Ishikawa (cell line): ENCODE data around the gene TBL1X.

ENCODE experiments used
- CEBPB ChIP-seq: IDR thresholded peaks from 2 replicates; pipeline ENCODE4 v1.6.1; 2012
- CREB1 ChIP-seq: IDR thresholded peaks from 2 replicates; pipeline ENCODE4 v1.6.1; 2012; ENCODE audit warnings: low read depth
- EGR1 ChIP-seq: IDR thresholded peaks from 2 replicates; pipeline ENCODE4 v1.6.1; 2012
- EP300 ChIP-seq: IDR thresholded peaks from 2 replicates; pipeline ENCODE4 v1.6.1; 2012; ENCODE audit warnings: borderline replicate concordance
- NFIC ChIP-seq: IDR thresholded peaks from 2 replicates; pipeline ENCODE4 v1.6.1; 2012
- RAD21 ChIP-seq: IDR thresholded peaks from 2 replicates; pipeline ENCODE4 v1.6.1; 2012; ENCODE audit warnings: low read depth
- TAF1 ChIP-seq: IDR thresholded peaks from 2 replicates; pipeline ENCODE4 v1.6.1; 2012; ENCODE audit warnings: low read depth, mild to moderate bottlenecking
- TEAD4 ChIP-seq: IDR thresholded peaks from 2 replicates; pipeline ENCODE4 v1.6.1; 2012
- YY1 ChIP-seq: IDR thresholded peaks from 2 replicates; pipeline ENCODE4 v1.6.1; 2012; ENCODE audit warnings: low read depth
- ZBTB7A ChIP-seq: IDR thresholded peaks from 2 replicates; pipeline ENCODE4 v1.6.1; 2012; ENCODE audit warnings: low read depth
- TF ChIP-seq, protein P1 (sequence below): IDR thresholded peaks from 2 replicates; pipeline ENCODE4 v1.6.1; 2012
- TF ChIP-seq, protein P2 (sequence below): IDR thresholded peaks from 2 replicates; pipeline ENCODE4 v1.6.1; 2012; ENCODE audit warnings: low read depth, mild to moderate bottlenecking
- TF ChIP-seq, protein P3 (sequence below): IDR thresholded peaks from 2 replicates; pipeline ENCODE4 v1.6.1; 2012

DNA sequence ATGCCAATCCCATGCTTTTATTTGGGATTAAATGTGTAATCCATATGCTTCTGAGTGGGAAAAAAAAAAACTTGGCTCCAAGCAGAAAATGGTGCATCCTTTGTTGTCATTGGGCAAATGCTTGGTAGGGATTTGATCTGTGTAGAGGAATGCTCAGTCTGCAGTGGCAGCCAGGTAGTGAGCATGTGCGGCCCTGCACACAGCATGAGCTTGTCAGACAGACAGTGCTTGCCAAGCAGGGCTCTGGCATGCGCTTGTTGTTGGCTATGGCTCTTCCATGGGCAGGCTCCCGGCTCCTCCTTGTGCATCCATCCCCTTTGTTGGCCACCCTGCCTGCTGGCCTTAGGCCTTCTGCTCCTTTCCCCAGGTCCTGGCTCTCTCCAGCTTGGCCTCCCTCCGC lies 170.5 kb downstream of the TBL1X start:
- TF ChIP-seq, protein P1, sequence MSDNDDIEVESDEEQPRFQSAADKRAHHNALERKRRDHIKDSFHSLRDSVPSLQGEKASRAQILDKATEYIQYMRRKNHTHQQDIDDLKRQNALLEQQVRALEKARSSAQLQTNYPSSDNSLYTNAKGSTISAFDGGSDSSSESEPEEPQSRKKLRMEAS, result no peak
- TF ChIP-seq EP300 (no peak), CEBPB (no peak), RAD21 (no peak), TEAD4 (no peak), TAF1 (no peak), CREB1 (no peak), ZBTB7A (no peak), NFIC (no peak), EGR1 (no peak), YY1 (no peak)
- TF ChIP-seq, protein P2, sequence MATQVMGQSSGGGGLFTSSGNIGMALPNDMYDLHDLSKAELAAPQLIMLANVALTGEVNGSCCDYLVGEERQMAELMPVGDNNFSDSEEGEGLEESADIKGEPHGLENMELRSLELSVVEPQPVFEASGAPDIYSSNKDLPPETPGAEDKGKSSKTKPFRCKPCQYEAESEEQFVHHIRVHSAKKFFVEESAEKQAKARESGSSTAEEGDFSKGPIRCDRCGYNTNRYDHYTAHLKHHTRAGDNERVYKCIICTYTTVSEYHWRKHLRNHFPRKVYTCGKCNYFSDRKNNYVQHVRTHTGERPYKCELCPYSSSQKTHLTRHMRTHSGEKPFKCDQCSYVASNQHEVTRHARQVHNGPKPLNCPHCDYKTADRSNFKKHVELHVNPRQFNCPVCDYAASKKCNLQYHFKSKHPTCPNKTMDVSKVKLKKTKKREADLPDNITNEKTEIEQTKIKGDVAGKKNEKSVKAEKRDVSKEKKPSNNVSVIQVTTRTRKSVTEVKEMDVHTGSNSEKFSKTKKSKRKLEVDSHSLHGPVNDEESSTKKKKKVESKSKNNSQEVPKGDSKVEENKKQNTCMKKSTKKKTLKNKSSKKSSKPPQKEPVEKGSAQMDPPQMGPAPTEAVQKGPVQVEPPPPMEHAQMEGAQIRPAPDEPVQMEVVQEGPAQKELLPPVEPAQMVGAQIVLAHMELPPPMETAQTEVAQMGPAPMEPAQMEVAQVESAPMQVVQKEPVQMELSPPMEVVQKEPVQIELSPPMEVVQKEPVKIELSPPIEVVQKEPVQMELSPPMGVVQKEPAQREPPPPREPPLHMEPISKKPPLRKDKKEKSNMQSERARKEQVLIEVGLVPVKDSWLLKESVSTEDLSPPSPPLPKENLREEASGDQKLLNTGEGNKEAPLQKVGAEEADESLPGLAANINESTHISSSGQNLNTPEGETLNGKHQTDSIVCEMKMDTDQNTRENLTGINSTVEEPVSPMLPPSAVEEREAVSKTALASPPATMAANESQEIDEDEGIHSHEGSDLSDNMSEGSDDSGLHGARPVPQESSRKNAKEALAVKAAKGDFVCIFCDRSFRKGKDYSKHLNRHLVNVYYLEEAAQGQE, result no peak
- TF ChIP-seq, protein P3, sequence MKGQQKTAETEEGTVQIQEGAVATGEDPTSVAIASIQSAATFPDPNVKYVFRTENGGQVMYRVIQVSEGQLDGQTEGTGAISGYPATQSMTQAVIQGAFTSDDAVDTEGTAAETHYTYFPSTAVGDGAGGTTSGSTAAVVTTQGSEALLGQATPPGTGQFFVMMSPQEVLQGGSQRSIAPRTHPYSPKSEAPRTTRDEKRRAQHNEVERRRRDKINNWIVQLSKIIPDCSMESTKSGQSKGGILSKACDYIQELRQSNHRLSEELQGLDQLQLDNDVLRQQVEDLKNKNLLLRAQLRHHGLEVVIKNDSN, result no peak
